Right ventricle myocardium inferior (tissue), 1 donor: ENCODE measurements around the gene DNAH9. TPM values are rescaled to one million over a fixed set of nuclear protein-coding genes. Genes with fewer than 3 reads are reported as not detected.
A peak's percentile ranks its signal among the peaks of the same experiment; 100 is the strongest.
"Not testable (repeated sequence)": the region's sequence is repeated elsewhere in the genome, so short reads cannot be mapped to it uniquely, and the experiment has no call there.

Source experiments
- ATAC-seq: fragments of 200-7000 bp; cut with Tn5 transposase; one replicate; pipeline ENCODE4 v1.9.1; 2020; ENCODE audit warnings: mild to moderate bottlenecking, moderate library complexity
- DNase-seq: peaks from one replicate; pipeline ENCODE4 v3.0.0; 2021; ENCODE audit errors: missing footprints
- intact Hi-C: fragments of 100-400 bp; cut with DNase I; formaldehyde crosslinking; loops from one replicate; pipeline ENCODE4 v1.11.0; 2022
- total RNA-seq: library from RNA; stranded (reverse); fragmentation: NEBNext Ultra II Directional; extraction: Animal tissue kit (Norgen Biotek cat#: 25700); gene quantifications from one replicate; pipeline ENCODE4 v1.2.1, GENCODE V29; 2021
- donor health status: DM: no; HTN: yes; CAD: no; lungs with severe emphysema.

The DNAH9 gene
- total RNA-seq, 1 donor from 2014 or later, result not detected

- no peak for DNase-seq
- intact Hi-C loops, result no loop called here
- no peak for ATAC-seq
These were observed 325.8 kb downstream of the DNAH9 start for GRCh38 chr17:11924076-11924475.

- DNase-seq (no peak), ATAC-seq (no peak)
- intact Hi-C loops, result loop anchor here (5.0 kb wide), 1 partner anchor 158 kb away; no protein-coding TSS in a partner anchor
These were observed 327.2 kb downstream of the DNAH9 start for GRCh38 chr17:11925262-11926021.

GRCh38 chr17:11928436-11928835 lies 330.2 kb downstream of the DNAH9 start:
- ATAC-seq, result no peak
- no peak for DNase-seq
- intact Hi-C loops, result loop anchor here (5.0 kb wide), 1 partner anchor 161 kb away; no protein-coding TSS in a partner anchor

- intact Hi-C loops, result no loop called here
- no peak for DNase-seq
- ATAC-seq, result no peak
These were observed 334.1 kb downstream of the DNAH9 start for GRCh38 chr17:11932337-11932898.

GRCh38 chr17:11935734-11936406 lies 337.6 kb downstream of the DNAH9 start:
- DNase-seq (no peak), ATAC-seq (no peak)
- intact Hi-C loops, result no loop called here

GRCh38 chr17:11940904-11941303 lies 342.6 kb downstream of the DNAH9 start:
- intact Hi-C loops, result no loop called here
- DNase-seq (no peak), ATAC-seq (no peak)

GRCh38 chr17:11943086-11943485 lies 344.8 kb downstream of the DNAH9 start:
- ATAC-seq, intact Hi-C loops, DNase-seq: not testable (repeated sequence)

GRCh38 chr17:11943759-11944347 lies 345.6 kb downstream of the DNAH9 start:
- ATAC-seq, result no peak
- intact Hi-C loops, result no loop called here
- DNase-seq, result no peak

GRCh38 chr17:11944587-11944986 lies 346.3 kb downstream of the DNAH9 start:
- ATAC-seq, result no peak
- DNase-seq, result no peak
- intact Hi-C loops, result no loop called here

- ATAC-seq (peak; percentile 67), DNase-seq (no peak)
- intact Hi-C loops, result no loop called here
These were observed 350.5 kb downstream of the DNAH9 start for GRCh38 chr17:11948789-11949188.

GRCh38 chr17:11949571-11949970 lies 351.3 kb downstream of the DNAH9 start:
- DNase-seq, intact Hi-C loops, ATAC-seq: not testable (repeated sequence)

- no peak for ATAC-seq
- intact Hi-C loops, result no loop called here
These were observed 352.7 kb downstream of the DNAH9 start for GRCh38 chr17:11950771-11951519.

GRCh38 chr17:11952610-11953009 lies 354.3 kb downstream of the DNAH9 start:
- no peak for ATAC-seq
- intact Hi-C loops, result no loop called here
- no peak for DNase-seq

More at GRCh38 chr17:11950771-11951519, 352.7 kb downstream of the DNAH9 start:
- DNase-seq, result no peak

- DNase-seq (no peak), ATAC-seq (no peak)
- intact Hi-C loops, result no loop called here
These were observed 355.7 kb downstream of the DNAH9 start for GRCh38 chr17:11953924-11954323.

- DNase-seq (no peak), ATAC-seq (no peak)
- intact Hi-C loops, result no loop called here
These were observed 356.7 kb downstream of the DNAH9 start for GRCh38 chr17:11954936-11955335.

GRCh38 chr17:11969565-11969964 lies 371.3 kb downstream of the DNAH9 start:
- no peak for DNase-seq
- ATAC-seq, result no peak
- intact Hi-C loops, result no loop called here

GRCh38 chr17:11972741-11973140 lies 374.5 kb downstream of the DNAH9 start:
- intact Hi-C loops, ATAC-seq, DNase-seq: not testable (repeated sequence)

GRCh38 chr17:11979795-11980194 lies 381.5 kb downstream of the DNAH9 start:
- intact Hi-C loops, result no loop called here
- DNase-seq, result no peak
- ATAC-seq, result no peak

- DNase-seq, result no peak
- intact Hi-C loops, result no loop called here
- no peak for ATAC-seq
These were observed 382.5 kb downstream of the DNAH9 start for GRCh38 chr17:11980813-11981212.
